Stromal cell of bone marrow (primary cell): ENCODE measurements around the gene SAP30BP.

Experiments used
- DNase-seq: peaks from one replicate; pipeline ENCODE4 v3.0.0-alpha.2; 2012; ENCODE audit warnings: low read depth

SAP30BP gene

DNA sequence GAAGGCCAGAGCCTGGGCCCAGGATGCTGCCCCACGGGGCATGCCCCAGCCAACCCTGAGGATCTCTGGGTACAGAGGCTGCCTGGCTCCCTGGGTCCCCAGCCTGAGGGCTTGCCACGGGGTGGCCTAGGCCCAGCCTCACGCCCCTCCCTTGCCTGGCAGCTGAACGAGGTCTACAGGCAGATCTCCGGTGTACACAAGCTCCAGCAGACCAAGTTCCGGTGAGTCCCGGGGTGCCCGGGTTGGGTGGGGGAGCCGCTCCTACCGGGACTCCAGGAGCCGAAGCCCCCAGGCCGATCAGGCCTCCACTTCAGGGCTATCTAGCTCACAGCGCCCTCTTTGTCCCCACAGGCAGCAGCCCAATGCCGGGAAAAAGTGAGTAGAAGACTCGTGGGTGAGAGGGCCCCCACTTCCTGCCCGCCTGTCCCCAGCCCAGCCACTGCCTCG is 73.5 kb downstream of the SAP30BP start:
- DNase-seq: no peak

DNA sequence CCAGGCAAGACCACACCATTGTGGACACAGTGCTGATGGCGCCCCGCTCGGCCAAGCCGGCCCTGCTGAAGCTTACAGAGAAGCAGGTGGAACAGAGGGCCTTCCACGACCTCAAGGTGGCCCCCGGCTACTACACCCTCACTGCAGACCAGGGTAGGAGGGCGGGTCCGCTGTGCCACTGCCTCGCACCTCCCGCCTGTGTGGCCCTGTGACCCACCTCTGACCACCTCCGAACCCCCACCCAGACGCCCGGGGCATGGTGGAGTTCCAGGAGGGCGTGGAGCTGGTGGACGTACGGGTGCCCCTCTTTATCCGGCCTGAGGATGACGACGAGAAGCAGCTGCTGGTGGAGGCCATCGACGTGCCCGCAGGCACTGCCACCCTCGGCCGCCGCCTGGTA is 75.2 kb downstream of the SAP30BP start:
- no peak for DNase-seq

DNA sequence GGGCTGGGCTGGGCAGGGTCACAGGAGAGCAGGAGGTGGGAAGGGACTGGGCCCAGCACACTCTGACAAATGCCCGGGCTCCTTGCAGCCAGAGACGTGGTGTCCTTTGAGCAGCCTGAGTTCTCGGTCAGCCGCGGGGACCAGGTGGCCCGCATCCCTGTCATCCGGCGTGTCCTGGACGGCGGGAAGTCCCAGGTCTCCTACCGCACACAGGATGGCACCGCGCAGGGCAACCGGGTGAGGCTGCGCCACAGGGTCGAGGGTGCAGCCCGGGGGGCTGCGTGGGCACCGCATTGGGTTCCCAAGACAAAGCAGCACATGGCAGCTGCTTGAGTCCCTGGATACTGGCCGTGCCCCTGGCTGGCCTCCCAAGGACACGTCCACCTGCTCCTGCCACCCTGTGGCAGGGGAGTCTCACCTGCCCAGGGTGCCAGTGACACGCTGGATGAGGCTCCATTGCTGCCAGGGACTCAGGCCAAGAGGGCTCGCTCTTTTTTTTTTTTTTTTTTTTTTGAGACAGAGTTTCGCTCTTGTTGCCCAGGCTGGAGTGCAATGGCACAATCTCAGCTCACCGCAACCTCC is 76.6 kb downstream of the SAP30BP start:
- no peak for DNase-seq

DNA sequence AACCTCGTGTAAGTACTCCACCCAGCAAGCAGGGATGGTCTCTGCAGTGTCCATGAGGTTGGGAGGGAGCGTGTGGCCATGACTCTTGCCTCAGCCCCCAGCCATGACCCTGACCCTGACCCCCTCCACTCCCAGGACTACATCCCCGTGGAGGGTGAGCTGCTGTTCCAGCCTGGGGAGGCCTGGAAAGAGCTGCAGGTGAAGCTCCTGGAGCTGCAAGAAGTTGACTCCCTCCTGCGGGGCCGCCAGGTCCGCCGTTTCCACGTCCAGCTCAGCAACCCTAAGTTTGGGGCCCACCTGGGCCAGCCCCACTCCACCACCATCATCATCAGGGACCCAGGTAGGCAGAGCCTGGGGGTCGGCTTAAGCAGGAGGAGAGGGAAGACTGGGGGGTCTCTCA is 81.6 kb downstream of the SAP30BP start:
- DNase-seq: no peak

DNA sequence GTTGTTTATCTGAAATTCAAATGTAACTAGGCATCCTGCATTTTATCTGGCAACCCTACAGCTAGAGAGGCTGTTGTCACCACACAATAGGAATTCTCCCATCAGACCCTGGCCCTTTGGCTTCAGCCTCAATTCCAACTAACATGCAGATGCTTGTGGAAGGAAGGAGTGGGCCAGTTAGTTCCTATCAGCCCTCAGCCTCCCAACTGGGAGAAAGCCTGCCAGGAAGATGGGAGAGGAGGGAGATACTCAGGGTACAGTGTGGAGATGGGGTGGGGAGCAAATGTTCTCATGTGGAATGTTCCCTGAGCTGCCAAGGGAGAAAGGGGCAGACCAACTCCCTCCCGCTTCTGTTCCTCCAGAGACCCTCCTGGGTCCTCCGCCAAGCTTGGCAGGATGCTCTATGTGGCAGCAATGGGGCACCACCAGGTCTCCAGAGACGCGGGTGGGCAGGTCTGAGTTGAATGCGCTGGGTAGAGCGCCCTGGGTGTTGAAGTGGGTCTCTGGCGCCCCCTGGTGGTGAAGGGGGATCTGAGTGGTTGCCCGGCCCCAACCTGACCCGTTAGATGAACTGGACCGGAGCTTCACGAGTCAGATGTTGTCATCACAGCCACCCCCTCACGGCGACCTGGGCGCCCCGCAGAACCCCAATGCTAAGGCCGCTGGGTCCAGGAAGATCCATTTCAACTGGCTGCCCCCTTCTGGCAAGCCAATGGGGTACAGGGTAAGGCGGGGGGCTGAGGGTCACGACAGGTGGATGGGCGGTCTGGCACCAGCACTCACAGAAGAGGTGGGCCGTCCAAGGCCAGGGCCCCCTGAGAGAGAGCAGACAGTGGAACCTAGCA is 82.6 kb downstream of the SAP30BP start:
- DNase-seq: peak; percentile 36

DNA sequence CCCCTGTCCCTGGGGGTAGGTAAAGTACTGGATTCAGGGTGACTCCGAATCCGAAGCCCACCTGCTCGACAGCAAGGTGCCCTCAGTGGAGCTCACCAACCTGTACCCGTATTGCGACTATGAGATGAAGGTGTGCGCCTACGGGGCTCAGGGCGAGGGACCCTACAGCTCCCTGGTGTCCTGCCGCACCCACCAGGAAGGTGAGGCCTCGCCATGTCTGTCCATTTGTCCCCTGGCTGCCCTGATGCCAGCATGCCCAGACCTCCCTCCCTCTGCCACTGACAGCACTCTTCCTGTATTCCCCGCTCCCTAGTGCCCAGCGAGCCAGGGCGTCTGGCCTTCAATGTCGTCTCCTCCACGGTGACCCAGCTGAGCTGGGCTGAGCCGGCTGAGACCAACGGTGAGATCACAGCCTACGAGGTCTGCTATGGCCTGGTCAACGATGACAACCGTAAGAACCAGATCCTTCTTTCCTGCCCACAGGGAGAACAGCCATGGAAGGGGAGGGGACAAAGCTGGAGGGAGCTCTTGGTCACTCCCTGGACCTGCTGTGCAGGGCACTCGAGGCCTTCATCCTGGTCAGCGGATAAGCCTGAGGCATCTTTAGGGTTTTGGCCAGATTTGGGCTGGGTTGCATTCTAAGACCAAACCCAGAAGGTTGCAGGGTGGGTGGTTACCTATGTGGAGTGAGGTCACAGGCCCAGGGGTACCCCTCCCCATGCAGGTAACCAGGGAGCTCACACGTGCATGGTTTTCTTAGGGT is 83.7 kb downstream of the SAP30BP start:
- DNase-seq: no peak

DNA sequence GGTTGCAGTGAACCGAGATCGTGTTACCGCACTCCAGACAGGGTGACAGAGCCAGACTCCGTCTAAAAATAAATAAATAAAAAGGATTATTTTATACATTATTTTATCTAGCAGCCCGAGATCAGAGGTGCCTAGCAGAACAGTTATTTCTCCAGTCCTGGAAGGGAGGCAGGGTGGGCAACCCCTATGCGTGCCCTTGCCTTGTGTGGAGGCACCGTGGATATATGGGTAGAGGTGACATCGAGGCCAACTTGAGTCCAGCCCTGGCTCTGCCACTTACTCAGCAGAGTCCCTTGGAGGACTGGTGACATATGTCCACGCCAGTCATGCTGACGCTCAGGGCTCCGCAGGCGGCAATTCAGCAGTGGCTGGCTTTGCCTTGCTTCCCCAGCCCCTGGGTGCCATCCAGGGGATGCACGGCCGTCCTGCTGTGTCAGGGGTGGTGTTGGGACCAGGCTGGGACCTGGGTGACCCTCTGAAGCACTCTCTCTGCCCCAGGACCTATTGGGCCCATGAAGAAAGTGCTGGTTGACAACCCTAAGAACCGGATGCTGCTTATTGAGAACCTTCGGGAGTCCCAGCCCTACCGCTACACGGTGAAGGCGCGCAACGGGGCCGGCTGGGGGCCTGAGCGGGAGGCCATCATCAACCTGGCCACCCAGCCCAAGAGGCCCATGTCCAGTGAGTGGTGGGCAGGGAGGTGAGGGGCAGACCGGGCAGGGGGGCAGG is 84.7 kb downstream of the SAP30BP start:
- DNase-seq: no peak

DNA sequence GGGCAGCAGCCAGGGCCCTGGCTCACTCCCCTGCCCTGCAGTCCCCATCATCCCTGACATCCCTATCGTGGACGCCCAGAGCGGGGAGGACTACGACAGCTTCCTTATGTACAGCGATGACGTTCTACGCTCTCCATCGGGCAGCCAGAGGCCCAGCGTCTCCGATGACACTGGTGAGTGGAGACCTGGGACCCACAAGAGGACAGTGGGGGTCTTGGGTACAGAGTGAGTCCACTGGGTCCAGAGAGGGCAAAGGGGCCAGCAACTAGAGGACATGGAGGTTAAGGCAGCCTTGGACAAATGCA is 85.2 kb downstream of the SAP30BP start:
- DNase-seq: no peak

DNA sequence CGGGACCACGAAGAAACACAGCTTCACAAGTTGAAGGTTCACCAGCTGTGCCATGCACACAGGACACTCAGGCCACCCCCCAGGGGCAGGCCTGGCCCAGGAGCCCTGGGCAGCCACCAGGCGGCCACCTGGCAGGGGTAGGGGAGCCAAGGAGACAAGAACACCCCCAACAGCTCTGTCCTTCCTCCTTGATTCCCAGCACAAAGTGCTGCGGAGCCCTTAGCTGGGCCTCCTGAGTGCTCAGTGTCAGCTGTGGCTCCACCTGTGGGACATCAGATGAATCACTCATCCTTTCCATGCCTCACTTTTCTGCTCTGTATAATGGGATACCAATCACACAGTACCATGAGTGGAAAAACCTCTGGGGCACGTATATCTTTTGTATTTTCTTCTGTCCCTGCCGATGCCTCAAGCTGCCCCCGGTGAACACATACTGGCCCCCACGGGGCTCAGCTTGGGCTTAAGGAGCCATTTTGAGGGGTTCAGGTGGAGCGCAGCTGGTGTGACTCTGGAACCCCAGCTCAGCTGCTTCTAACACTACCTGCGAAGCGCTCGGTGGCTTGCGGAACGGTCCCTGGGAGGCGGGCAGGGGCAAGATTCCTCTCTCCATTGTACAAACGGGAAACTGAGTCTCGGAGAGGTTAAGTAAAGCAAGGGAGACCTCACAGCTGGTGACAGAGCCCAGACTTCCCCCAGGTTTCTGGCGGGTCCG is 85.8 kb downstream of the SAP30BP start:
- no peak for DNase-seq

DNA sequence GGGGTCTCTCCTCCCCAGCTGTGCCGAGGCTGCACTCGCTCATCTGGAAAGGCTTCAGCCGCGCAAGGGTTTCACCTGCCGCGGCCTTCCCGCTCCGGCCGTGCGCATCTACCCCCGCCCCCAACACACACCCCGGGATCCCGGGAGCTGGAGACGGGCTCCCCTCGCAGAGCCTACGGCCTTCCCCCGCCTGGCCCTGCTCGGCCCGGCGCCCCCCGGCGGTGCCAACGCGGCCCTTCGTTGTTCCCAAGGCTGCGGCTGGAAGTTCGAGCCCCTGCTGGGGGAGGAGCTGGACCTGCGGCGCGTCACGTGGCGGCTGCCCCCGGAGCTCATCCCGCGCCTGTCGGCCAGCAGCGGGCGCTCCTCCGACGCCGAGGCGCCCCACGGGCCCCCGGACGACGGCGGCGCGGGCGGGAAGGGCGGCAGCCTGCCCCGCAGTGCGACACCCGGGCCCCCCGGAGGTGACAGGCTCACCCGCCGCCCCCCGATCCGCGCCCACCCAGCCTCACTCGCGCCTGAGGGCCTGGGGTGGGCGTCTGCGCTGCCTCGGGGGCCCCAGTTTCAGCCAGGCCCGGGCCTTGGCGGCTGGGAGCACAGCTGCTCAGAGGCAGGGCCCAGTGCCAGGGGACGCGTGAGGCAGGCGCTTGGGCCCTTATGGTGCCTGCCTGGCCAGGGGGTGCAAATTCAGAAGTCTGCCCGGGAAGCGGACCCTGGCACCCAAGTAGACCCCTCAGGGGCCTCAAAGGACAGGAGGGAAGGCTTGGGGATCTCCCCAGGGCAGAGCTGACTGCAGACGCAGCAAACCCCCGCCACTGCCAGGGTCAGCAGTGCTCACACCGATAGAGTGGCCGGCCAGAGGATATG is 86.6 kb downstream of the SAP30BP start:
- peak; percentile 27 for DNase-seq

DNA sequence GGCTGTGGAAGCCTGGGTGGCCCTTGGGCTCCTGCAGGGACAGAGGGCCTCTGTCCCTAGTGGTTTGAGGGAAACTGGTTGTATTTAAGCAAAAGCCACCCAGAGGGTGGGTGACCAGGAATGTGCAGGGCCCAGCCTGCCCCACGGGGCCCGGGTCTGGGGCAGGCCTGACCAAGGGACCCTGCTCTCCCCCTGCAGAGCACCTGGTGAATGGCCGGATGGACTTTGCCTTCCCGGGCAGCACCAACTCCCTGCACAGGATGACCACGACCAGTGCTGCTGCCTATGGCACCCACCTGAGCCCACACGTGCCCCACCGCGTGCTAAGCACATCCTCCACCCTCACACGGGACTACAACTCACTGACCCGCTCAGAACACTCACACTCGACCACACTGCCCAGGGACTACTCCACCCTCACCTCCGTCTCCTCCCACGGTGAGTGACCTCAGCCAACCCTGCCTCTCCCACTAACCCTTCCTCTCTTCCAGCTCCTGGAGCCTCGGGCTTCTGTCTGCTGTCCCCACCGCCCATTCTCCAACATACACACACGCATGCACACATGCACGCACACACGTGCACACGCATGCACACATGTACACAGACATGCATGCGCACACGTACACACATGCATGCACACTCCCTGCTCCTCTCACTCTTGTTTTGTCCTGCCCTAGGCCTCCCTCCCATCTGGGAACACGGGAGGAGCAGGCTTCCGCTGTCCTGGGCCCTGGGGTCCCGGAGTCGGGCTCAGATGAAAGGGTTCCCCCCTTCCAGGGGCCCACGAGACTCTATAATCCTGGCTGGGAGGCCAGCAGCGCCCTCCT is 87.5 kb downstream of the SAP30BP start:
- DNase-seq: no peak

DNA sequence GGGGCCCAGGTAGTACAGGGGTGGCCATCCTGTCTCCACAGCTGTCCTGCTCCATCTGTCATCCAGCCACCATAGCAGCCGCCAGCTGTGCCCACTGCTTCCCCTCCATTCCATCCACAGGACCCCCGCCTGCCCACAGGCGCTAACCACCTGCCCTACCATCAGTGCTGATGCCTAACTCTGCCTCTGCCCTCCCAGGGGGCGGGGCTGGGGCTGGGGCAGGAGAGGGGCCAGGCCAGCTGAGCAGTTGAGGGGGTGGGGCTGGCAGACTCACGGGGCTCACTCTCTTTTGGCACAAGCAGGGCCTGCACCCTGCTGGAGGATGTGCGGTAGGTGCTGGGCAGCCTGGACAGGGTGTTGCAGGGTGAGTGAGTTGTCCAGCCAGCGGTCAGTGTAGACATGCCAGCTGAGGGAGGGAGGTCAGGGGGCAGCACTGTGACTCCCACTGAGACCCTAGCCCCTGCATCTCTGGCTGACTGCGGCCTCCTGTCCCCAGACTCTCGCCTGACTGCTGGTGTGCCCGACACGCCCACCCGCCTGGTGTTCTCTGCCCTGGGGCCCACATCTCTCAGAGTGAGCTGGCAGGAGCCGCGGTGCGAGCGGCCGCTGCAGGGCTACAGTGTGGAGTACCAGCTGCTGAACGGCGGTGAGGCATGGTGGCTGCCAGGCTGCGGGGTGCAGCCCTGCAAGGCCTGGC is 88.2 kb downstream of the SAP30BP start:
- no peak for DNase-seq

DNA sequence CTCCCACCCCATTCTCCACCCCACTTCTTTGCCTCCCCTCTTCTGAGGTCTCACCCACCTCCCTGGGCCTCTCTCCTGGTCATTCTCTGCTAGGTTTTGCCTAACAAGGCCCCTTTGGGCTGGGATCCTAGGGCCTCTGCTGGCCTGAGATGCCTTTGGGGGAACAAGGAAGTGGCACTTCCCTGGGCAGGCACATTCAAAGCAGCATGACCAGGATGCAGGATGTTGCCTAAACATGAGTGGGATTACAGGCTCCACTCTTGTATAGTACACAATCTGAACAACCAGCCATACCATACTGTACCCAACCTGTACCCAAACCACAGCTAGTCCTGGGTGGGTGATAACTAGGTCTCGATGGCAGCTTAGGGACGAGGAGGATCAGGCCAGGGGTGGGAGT is 88.9 kb downstream of the SAP30BP start:
- DNase-seq: no peak

DNA sequence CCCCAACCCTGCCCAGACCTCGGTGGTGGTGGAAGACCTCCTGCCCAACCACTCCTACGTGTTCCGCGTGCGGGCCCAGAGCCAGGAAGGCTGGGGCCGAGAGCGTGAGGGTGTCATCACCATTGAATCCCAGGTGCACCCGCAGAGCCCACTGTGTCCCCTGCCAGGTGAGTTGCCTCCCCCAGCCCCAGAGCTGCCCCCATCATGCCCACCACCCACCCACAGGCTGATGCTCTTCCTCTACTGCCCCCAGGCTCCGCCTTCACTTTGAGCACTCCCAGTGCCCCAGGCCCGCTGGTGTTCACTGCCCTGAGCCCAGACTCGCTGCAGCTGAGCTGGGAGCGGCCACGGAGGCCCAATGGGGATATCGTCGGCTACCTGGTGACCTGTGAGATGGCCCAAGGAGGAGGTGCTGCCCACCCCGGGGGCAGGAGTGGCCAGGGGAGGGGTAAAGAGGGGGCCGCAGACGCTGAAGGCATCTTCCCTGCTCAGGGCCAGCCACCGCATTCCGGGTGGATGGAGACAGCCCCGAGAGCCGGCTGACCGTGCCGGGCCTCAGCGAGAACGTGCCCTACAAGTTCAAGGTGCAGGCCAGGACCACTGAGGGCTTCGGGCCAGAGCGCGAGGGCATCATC is 89.4 kb downstream of the SAP30BP start:
- no peak for DNase-seq

DNA sequence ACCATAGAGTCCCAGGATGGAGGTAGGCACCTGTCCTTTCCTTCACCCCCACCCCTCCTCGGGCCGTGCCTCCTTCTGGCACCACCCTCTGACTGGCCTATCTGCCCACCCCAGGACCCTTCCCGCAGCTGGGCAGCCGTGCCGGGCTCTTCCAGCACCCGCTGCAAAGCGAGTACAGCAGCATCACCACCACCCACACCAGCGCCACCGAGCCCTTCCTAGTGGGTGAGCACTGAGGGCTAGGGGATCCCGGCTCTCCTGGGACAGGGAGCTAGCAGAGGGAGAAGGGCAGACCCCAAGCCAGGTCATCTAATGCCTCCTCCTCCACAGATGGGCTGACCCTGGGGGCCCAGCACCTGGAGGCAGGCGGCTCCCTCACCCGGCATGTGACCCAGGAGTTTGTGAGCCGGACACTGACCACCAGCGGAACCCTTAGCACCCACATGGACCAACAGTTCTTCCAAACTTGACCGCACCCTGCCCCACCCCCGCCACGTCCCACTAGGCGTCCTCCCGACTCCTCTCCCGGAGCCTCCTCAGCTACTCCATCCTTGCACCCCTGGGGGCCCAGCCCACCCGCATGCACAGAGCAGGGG is 90.0 kb downstream of the SAP30BP start:
- DNase-seq: no peak
